A549 (cell line): ENCODE results near the gene BIRC5.

ENCODE experiments used
- CHD2 ChIP-seq: fragments of 150-350 bp; IDR thresholded peaks from 2 replicates; pipeline ENCODE4 v1.6.1; 2014; ENCODE audit warnings: low read length; ENCODE audit not compliant: partially characterized antibody
- CTCF ChIP-seq: fragments of >200 bp; sonication (Bioruptor Twin); formaldehyde crosslinking; IDR thresholded peaks from 3 replicates; pipeline ENCODE4 v1.5.1; 2016
- NFE2L2 ChIP-seq: fragments of 150-350 bp; conservative IDR thresholded peaks from 2 replicates; pipeline ENCODE4 v1.6.1; 2014; ENCODE audit warnings: low read length
- SREBF2 ChIP-seq: fragments of 450-650 bp; IDR thresholded peaks from 2 replicates; pipeline ENCODE4 v1.6.1; 2014; ENCODE audit warnings: mild to moderate bottlenecking, moderate library complexity
- ZNF302 ChIP-seq: fragments of 250-450 bp; sonication (Bioruptor Pico); IDR thresholded peaks from 2 replicates; pipeline ENCODE4 v1.9.0; 2021; ENCODE audit warnings: inconsistent platforms, mild to moderate bottlenecking, moderate library complexity

DNA sequence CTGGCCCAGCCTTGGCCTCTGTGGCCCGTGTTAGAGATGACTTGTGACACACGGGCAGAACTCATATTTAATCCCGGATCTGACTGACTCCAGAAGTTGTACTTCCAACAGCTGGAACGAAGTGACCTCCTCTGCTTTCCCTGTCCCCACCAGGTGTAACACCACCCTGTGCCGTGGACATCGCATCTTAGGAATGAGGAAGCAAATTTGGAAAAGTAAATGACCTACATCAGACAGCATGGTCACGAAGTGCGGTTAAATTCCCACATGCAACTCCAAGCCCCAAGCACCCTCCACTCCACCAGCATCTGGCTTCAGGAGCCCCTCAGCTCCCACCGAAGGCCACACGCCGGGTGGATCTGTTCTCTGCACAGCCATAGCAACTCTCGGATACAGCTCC is 30.1 kb upstream of the BIRC5 start:
- no peak for TF ChIP-seq SREBF2
- no peak for TF ChIP-seq NFE2L2
- no peak for TF ChIP-seq CTCF
- TF ChIP-seq ZNF302 = no peak
- TF ChIP-seq CHD2 = no peak
